ENCODE measurements around the gene SRPK2.

- no peak for TF ChIP-seq CTCF (IDR thresholded peaks at IDR 0.05)
- no peak for TF ChIP-seq SOX15 (CRISPR knock-in tag; IDR thresholded peaks at IDR 0.05)
- TF ChIP-seq USF1 (CRISPR knock-in tag; IDR thresholded peaks at IDR 0.05): no peak
- TF ChIP-seq KAT7 (CRISPR knock-in tag; IDR thresholded peaks at IDR 0.05; ENCODE audit: borderline replicate concordance): no peak
- TF ChIP-seq, protein P1, sequence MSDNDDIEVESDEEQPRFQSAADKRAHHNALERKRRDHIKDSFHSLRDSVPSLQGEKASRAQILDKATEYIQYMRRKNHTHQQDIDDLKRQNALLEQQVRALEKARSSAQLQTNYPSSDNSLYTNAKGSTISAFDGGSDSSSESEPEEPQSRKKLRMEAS (CRISPR knock-in tag; IDR thresholded peaks at IDR 0.05): no peak
- no peak for TF ChIP-seq TP53 (CRISPR knock-in tag; IDR thresholded peaks at IDR 0.05)
- TF ChIP-seq ATF2 (CRISPR knock-in tag; IDR thresholded peaks at IDR 0.05; ENCODE audit: borderline replicate concordance, low read depth): no peak
- TF ChIP-seq ZNF232 (CRISPR knock-in tag; IDR thresholded peaks at IDR 0.05): no peak
- TF ChIP-seq JUN (CRISPR knock-in tag; IDR thresholded peaks at IDR 0.05): no peak
- TF ChIP-seq ZNF263 (CRISPR knock-in tag; IDR thresholded peaks at IDR 0.05; ENCODE audit: low read depth): no peak
- no peak for TF ChIP-seq TEAD4 (CRISPR knock-in tag; IDR thresholded peaks at IDR 0.05)
- no peak for TF ChIP-seq NFYB (CRISPR knock-in tag; conservative IDR thresholded peaks at IDR 0.05; ENCODE audit: low read depth)
- no peak for TF ChIP-seq SP1 (CRISPR knock-in tag; conservative IDR thresholded peaks at IDR 0.05)
Observed at GRCh38 chr7:105391429-105391828, 2.7 kb upstream of the SRPK2 start.
